Erythroblast (primary cell): ENCODE results near the gene FGR.

Experiments used
- GATA1 ChIP-seq: IDR thresholded peaks from 2 replicates; pipeline ENCODE4 v1.6.1; 2011; ENCODE audit warnings: low read depth, mild to moderate bottlenecking, control low read depth, low read length, moderate library complexity
- POLR2A ChIP-seq: IDR thresholded peaks from 2 replicates; pipeline ENCODE4 v1.6.1; 2011; ENCODE audit warnings: mild to moderate bottlenecking, low read length

DNA sequence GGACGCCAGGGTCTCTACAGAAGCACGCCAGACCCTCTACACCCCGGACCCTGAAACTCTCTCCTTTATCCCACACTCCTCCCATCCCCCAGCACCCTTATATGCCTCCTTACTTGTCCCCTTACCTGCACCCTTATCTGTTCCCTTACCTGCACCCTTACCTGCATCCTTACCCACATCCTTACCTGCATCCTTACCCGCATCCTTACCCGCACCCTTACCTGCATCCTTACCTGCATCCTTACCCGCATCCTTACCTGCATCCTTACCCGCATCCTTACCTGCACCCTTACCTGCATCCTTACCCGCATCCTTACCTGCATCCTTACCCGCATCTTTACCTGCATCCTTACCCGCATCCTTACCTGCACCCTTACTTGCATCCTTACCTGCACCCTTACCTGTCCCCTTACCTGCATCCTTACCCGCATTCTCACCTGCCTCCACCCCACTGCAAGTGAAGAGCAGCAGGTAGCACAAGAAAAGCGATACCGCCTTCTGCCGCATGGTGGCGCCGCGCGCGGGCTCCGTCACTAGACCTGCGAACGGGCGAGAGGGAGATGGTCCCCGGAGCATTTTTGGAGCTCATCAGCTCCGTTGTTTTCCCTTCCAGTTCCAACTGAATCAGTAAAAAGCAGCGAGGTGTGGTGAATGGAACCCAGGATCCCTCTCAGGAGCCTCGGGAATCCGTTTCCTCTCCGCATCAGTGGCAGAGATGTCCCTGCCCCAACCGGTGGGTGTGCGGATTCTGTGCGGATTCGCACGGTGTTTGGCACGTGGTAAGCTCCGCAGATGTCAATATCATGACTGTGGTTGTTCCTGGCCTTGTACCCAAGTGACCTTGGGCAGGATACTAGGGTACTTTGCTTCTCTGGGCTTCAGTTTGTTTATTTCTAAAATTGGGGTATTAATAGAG lies 34.1 kb upstream of the FGR start:
- no peak for TF ChIP-seq POLR2A
- TF ChIP-seq GATA1 = no peak
